ENCODE results near the gene ARL8A.
A peak's percentile ranks its signal among the peaks of the same experiment; 100 is the strongest.

The ARL8A gene

GRCh38 chr1:202135221-202135721 lies 9.3 kb downstream of the ARL8A start:
- peak; percentile 75 for DNase-seq (ENCODE audit: low spot score)

GRCh38 chr1:202134645-202135172 lies 9.8 kb downstream of the ARL8A start:
- DNase-seq (ENCODE audit: low spot score), result no peak

GRCh38 chr1:202133989-202134388 lies 10.5 kb downstream of the ARL8A start:
- no peak for DNase-seq (ENCODE audit: low spot score)

GRCh38 chr1:202133496-202133895 lies 11.0 kb downstream of the ARL8A start:
- DNase-seq (ENCODE audit: low spot score), result no peak

GRCh38 chr1:202133001-202133400 lies 11.5 kb downstream of the ARL8A start:
- no peak for DNase-seq (ENCODE audit: low spot score)

GRCh38 chr1:202131956-202132821 lies 12.3 kb downstream of the ARL8A start:
- DNase-seq (ENCODE audit: low spot score), result no peak

- DNase-seq (ENCODE audit: low spot score), result no peak
Observed at GRCh38 chr1:202130816-202131522, 13.6 kb downstream of the ARL8A start.

GRCh38 chr1:202130297-202130721 lies 14.2 kb downstream of the ARL8A start:
- DNase-seq (ENCODE audit: low spot score), result no peak

- no peak for DNase-seq (ENCODE audit: low spot score)
Observed at GRCh38 chr1:202129453-202130296, 14.9 kb downstream of the ARL8A start.

- DNase-seq (ENCODE audit: low spot score), result no peak
Observed at GRCh38 chr1:202127836-202128622, 16.5 kb downstream of the ARL8A start.

GRCh38 chr1:202127061-202127460 lies 17.5 kb downstream of the ARL8A start:
- no peak for DNase-seq (ENCODE audit: low spot score)

- no peak for DNase-seq (ENCODE audit: low spot score)
Observed at GRCh38 chr1:202126426-202126825, 18.1 kb downstream of the ARL8A start.

- DNase-seq (ENCODE audit: low spot score), result no peak
Observed at GRCh38 chr1:202125611-202126010, 18.9 kb downstream of the ARL8A start.

GRCh38 chr1:202124142-202124541 lies 20.4 kb downstream of the ARL8A start:
- no peak for DNase-seq (ENCODE audit: low spot score)

- DNase-seq (ENCODE audit: low spot score), result no peak
Observed at GRCh38 chr1:202123336-202123813, 21.2 kb downstream of the ARL8A start.

GRCh38 chr1:202122639-202123335 lies 21.8 kb downstream of the ARL8A start, which contains the start of gene GPR37L1:
Gene GPR37L1 (plus strand): TSS chr1:202122917. CDS start chr1:202122964, 47 bp downstream.
- DNase-seq (ENCODE audit: low spot score), result peak; percentile 43

- no peak for DNase-seq (ENCODE audit: low spot score)
Observed at GRCh38 chr1:202121006-202121405, 23.5 kb downstream of the ARL8A start.

GRCh38 chr1:202117898-202118371 lies 26.6 kb downstream of the ARL8A start:
- DNase-seq (ENCODE audit: low spot score), result no peak

- no peak for DNase-seq (ENCODE audit: low spot score)
Observed at GRCh38 chr1:202116287-202116686, 28.2 kb downstream of the ARL8A start.

- no peak for DNase-seq (ENCODE audit: low spot score)
Observed at GRCh38 chr1:202113690-202114300, 30.7 kb downstream of the ARL8A start.

Measured in RKO (cell line).